Measurements from ENCODE around the gene INTS11. TPM values are rescaled to one million over a fixed set of nuclear protein-coding genes. Genes with fewer than 3 reads are reported as not detected.

INTS11 gene
- total RNA-seq, 1 experiment from 2014 or later: 254 TPM

GRCh38 chr1:1347026-1347595 is 22.7 kb upstream of the INTS11 start:
- Histone ChIP-seq H3F3A (ENCODE audit: low read length, unreplicated experiment) (no peaks in the 10 kb centered on the region), H3K9me3 (ENCODE audit: low read length) (no peaks in the 10 kb centered on the region), H3K27me3 (ENCODE audit: low read length) (no peaks in the 10 kb centered on the region), H3K9ac (ENCODE audit: low read length) (peak overlapping the region; percentile 93), H3K4me2 (ENCODE audit: low read length) (peak overlapping the region; percentile 98), H3K79me2 (ENCODE audit: low read length) (peaks cover 74% of the 10 kb centered on the region), H2AFZ (ENCODE audit: low read length) (no peak overlapping the region), H4K20me1 (ENCODE audit: low read length) (no peaks in the 10 kb centered on the region), H3K4me3 (ENCODE audit: low read length) (peak overlapping the region; percentile 91), H3K36me3 (ENCODE audit: low read depth, low read length) (peaks cover 7% of the 10 kb centered on the region; the same call in 1 of the 2 replicates), H3K9me2 (replicated peaks; ENCODE audit: low read length) (no peaks in the 10 kb centered on the region), H3K27ac (ENCODE audit: low read length) (peak overlapping the region; percentile 97), H3K4me1 (ENCODE audit: insufficient read depth, low read length) (peaks cover 51% of the 10 kb centered on the region)
- no peak for ATAC-seq
- ChIA-PET CTCF (no interaction called here), POLR2A (ENCODE audit: unreplicated experiment) (interaction anchor here (1.4 kb wide), 1 partner anchor 28 kb away, joined by 4 read pairs; the partner anchor contains the start of gene AURKAIP1)
- TSS peak; percentile 36 for BruUV-seq (replicated peaks)
- no peak for DNase-seq
- TF ChIP-seq CTCF (conservative IDR thresholded peaks at IDR 0.05; ENCODE audit: low read depth, low read length): no peak
- TF ChIP-seq EZH2phosphoT487 (IDR thresholded peaks at IDR 0.05; ENCODE audit: borderline replicate concordance, low read length): no peak
- no peak for TF ChIP-seq EZH2 (IDR thresholded peaks at IDR 0.05; ENCODE audit: low read length, unreplicated experiment)
- intact Hi-C loops (cut with micrococcal nuclease): no loop called here

- peaks cover 75% of the 10 kb centered on the region for H3K79me2 ChIP-seq (ENCODE audit: low read length)
- H4K20me1 ChIP-seq (ENCODE audit: low read length): no peaks in the 10 kb centered on the region
- H3K9ac ChIP-seq (ENCODE audit: low read length): peak overlapping the region; percentile 93
These were observed 22.0 kb upstream of the INTS11 start for GRCh38 chr1:1346501-1346890.

More at GRCh38 chr1:1346501-1346890, 22.0 kb upstream of the INTS11 start:
- CTCF ChIA-PET: no interaction called here
- POLR2A ChIA-PET (ENCODE audit: unreplicated experiment): no interaction called here
- TF ChIP-seq CTCF (conservative IDR thresholded peaks at IDR 0.05; ENCODE audit: low read depth, low read length) (no peak), EZH2phosphoT487 (IDR thresholded peaks at IDR 0.05; ENCODE audit: borderline replicate concordance, low read length) (no peak), EZH2 (IDR thresholded peaks at IDR 0.05; ENCODE audit: low read length, unreplicated experiment) (no peak)
- Histone ChIP-seq H3K9me2 (replicated peaks; ENCODE audit: low read length) (no peaks in the 10 kb centered on the region), H3K4me3 (ENCODE audit: low read length) (peak overlapping the region; percentile 91), H2AFZ (ENCODE audit: low read length) (no peak overlapping the region), H3F3A (ENCODE audit: low read length, unreplicated experiment) (no peaks in the 10 kb centered on the region), H3K4me1 (ENCODE audit: insufficient read depth, low read length) (peaks cover 47% of the 10 kb centered on the region), H3K4me2 (ENCODE audit: low read length) (peak overlapping the region; percentile 98), H3K36me3 (ENCODE audit: low read depth, low read length) (peaks cover 14% of the 10 kb centered on the region; the same call in 1 of the 2 replicates), H3K9me3 (ENCODE audit: low read length) (no peaks in the 10 kb centered on the region), H3K27ac (ENCODE audit: low read length) (peak overlapping the region; percentile 97), H3K27me3 (ENCODE audit: low read length) (no peaks in the 10 kb centered on the region)
- intact Hi-C loops (cut with micrococcal nuclease): no loop called here
- no peak for ATAC-seq
- BruUV-seq (replicated peaks): no TSS peak
- DNase-seq: no peak

Measured in PC-3 (cell line).